ENCODE results near the gene BLOC1S5. TPM values are rescaled to one million over a fixed set of nuclear protein-coding genes. Genes with fewer than 3 reads are reported as not detected.

Gene BLOC1S5
- total RNA-seq, 2 experiments from 2014 or later: 22.6 to 30.7 TPM

GRCh38 chr6:8005136-8005535 is 59.1 kb downstream of the BLOC1S5 start:
- Histone ChIP-seq H3K4me3 (ENCODE audit: low read depth, low read length, poor library complexity, severe bottlenecking) (no peak overlapping the region), H3K4me1 (ENCODE audit: insufficient read depth, low read length, poor library complexity, severe bottlenecking) (peaks cover 3% of the 10 kb centered on the region), H3K36me3 (ENCODE audit: insufficient read depth, low read length) (peaks cover 5% of the 10 kb centered on the region; the same call in 1 of the 2 replicates), H3K79me2 (ENCODE audit: insufficient read depth, low read depth, low read length) (no peaks in the 10 kb centered on the region), H3K27ac (ENCODE audit: low read depth, low read length, poor library complexity, severe bottlenecking) (no peak overlapping the region), H2AFZ (ENCODE audit: low read length) (no peak overlapping the region), H3K4me2 (ENCODE audit: low read length) (no peak overlapping the region), H3K9me2 (ENCODE audit: insufficient read depth, low read length) (no peaks in the 10 kb centered on the region), H3K9me3 (ENCODE audit: low read length) (no peaks in the 10 kb centered on the region), H4K20me1 (ENCODE audit: insufficient read depth, low read length) (no peaks in the 10 kb centered on the region)
- ChIA-PET CTCF (ENCODE audit: unreplicated experiment) (interaction anchor here (0.6 kb wide), 1 partner anchor 282 kb away, joined by 3 read pairs; no protein-coding TSS in a partner anchor), POLR2A (interaction anchor here (0.7 kb wide), 3 partner anchors 174 to 673 kb away, joined by 3 to 4 read pairs (median 4); no protein-coding TSS in a partner anchor)
- BruUV-seq (replicated peaks): no TSS peak
- no peak for DNase-seq (ENCODE audit: low spot score)
- intact Hi-C loops (cut with micrococcal nuclease; ENCODE audit: unreplicated experiment): no loop called here
- no peak for TF ChIP-seq CTCF (conservative IDR thresholded peaks at IDR 0.05; ENCODE audit: low read length)
- TF ChIP-seq EZH2phosphoT487 (IDR thresholded peaks at IDR 0.05; ENCODE audit: borderline replicate concordance, low read depth, low read length): no peak

GRCh38 chr6:8000636-8001035 is 63.6 kb downstream of the BLOC1S5 start:
- no peak overlapping the region for H3K4me3 ChIP-seq (ENCODE audit: low read depth, low read length, poor library complexity, severe bottlenecking)
- H2AFZ ChIP-seq (ENCODE audit: low read length): no peak overlapping the region
- H3K36me3 ChIP-seq (ENCODE audit: insufficient read depth, low read length): no peaks in the 10 kb centered on the region
- H3K4me1 ChIP-seq (ENCODE audit: insufficient read depth, low read length, poor library complexity, severe bottlenecking): peaks cover 3% of the 10 kb centered on the region
- no peak overlapping the region for H3K27ac ChIP-seq (ENCODE audit: low read depth, low read length, poor library complexity, severe bottlenecking)
- H3K9me2 ChIP-seq (ENCODE audit: insufficient read depth, low read length): no peaks in the 10 kb centered on the region
- no peak for DNase-seq (ENCODE audit: low spot score)
- ChIA-PET POLR2A (no interaction called here), CTCF (ENCODE audit: unreplicated experiment) (no interaction called here)
- intact Hi-C loops (cut with micrococcal nuclease; ENCODE audit: unreplicated experiment): no loop called here
- no peak overlapping the region for H3K4me2 ChIP-seq (ENCODE audit: low read length)
- H3K9me3 ChIP-seq (ENCODE audit: low read length): no peaks in the 10 kb centered on the region
- TF ChIP-seq EZH2phosphoT487 (IDR thresholded peaks at IDR 0.05; ENCODE audit: borderline replicate concordance, low read depth, low read length) (no peak), CTCF (conservative IDR thresholded peaks at IDR 0.05; ENCODE audit: low read length) (no peak)
- no peaks in the 10 kb centered on the region for H3K79me2 ChIP-seq (ENCODE audit: insufficient read depth, low read depth, low read length)
- no peaks in the 10 kb centered on the region for H4K20me1 ChIP-seq (ENCODE audit: insufficient read depth, low read length)
- no TSS peak for BruUV-seq (replicated peaks)

- Histone ChIP-seq H3K4me2 (ENCODE audit: low read length) (no peak overlapping the region), H3K9me3 (ENCODE audit: low read length) (no peaks in the 10 kb centered on the region), H3K9me2 (ENCODE audit: insufficient read depth, low read length) (no peaks in the 10 kb centered on the region), H2AFZ (ENCODE audit: low read length) (no peak overlapping the region), H3K36me3 (ENCODE audit: insufficient read depth, low read length) (no peaks in the 10 kb centered on the region), H3K27ac (ENCODE audit: low read depth, low read length, poor library complexity, severe bottlenecking) (no peak overlapping the region), H3K79me2 (ENCODE audit: insufficient read depth, low read depth, low read length) (no peaks in the 10 kb centered on the region), H3K4me3 (ENCODE audit: low read depth, low read length, poor library complexity, severe bottlenecking) (no peak overlapping the region), H4K20me1 (ENCODE audit: insufficient read depth, low read length) (no peaks in the 10 kb centered on the region), H3K4me1 (ENCODE audit: insufficient read depth, low read length, poor library complexity, severe bottlenecking) (peaks cover under 1% of the 10 kb centered on the region)
- TF ChIP-seq EZH2phosphoT487 (IDR thresholded peaks at IDR 0.05; ENCODE audit: borderline replicate concordance, low read depth, low read length) (no peak), CTCF (conservative IDR thresholded peaks at IDR 0.05; ENCODE audit: low read length) (no peak)
- ChIA-PET POLR2A (no interaction called here), CTCF (ENCODE audit: unreplicated experiment) (no interaction called here)
- intact Hi-C loops (cut with micrococcal nuclease; ENCODE audit: unreplicated experiment): no loop called here
- DNase-seq (ENCODE audit: low spot score): no peak
- BruUV-seq (replicated peaks): no TSS peak
Measured at GRCh38 chr6:8000188-8000596, 64.0 kb downstream of the BLOC1S5 start.

All from OCI-LY7 (cell line).